ENCODE measurements around the gene EHD1. TPM values are rescaled to one million over a fixed set of nuclear protein-coding genes. Genes with fewer than 3 reads are reported as not detected.
A peak's percentile ranks its signal among the peaks of the same experiment; 100 is the strongest.

Gene EHD1
- total and polyA plus RNA-seq, 9 of the 15 experiments (the other 6 are each of a cell fraction or from before 2014, with no cell fraction given), result 0.46 to 65.0 (median 16.4) TPM

DNA sequence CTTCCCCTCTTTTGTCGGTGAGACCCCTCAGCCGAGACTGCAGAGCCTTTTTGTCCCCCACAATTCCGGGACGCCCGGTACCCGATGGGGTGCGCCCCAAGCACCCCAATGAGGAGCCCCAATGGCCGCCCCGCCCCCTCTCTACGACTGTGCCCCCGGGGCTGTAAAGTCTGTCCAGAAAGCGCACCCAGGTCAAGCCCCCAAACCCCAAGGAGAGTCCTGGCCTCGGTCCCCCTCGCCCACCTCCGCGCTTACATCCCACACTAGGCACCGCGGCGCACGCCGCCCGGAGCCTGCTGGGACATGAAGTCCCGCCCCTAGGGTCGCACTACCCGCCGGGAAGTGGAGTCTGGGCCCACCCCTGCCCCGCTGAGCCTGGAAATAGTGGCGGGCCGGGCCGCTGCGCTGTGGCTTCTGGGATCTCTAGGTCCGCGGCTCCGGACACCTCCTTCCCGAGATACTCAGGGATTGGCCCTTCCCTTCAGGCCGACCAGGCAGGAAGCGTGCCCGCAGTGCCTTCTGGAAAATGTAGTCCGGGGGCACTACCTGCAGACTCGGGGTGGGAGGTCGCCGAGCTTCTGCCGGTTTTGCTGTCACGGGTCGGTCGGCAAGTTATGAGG, 68.0 kb downstream of the EHD1 start, which contains the start of gene MEN1 (continued):
- TF ChIP-seq, protein P1, sequence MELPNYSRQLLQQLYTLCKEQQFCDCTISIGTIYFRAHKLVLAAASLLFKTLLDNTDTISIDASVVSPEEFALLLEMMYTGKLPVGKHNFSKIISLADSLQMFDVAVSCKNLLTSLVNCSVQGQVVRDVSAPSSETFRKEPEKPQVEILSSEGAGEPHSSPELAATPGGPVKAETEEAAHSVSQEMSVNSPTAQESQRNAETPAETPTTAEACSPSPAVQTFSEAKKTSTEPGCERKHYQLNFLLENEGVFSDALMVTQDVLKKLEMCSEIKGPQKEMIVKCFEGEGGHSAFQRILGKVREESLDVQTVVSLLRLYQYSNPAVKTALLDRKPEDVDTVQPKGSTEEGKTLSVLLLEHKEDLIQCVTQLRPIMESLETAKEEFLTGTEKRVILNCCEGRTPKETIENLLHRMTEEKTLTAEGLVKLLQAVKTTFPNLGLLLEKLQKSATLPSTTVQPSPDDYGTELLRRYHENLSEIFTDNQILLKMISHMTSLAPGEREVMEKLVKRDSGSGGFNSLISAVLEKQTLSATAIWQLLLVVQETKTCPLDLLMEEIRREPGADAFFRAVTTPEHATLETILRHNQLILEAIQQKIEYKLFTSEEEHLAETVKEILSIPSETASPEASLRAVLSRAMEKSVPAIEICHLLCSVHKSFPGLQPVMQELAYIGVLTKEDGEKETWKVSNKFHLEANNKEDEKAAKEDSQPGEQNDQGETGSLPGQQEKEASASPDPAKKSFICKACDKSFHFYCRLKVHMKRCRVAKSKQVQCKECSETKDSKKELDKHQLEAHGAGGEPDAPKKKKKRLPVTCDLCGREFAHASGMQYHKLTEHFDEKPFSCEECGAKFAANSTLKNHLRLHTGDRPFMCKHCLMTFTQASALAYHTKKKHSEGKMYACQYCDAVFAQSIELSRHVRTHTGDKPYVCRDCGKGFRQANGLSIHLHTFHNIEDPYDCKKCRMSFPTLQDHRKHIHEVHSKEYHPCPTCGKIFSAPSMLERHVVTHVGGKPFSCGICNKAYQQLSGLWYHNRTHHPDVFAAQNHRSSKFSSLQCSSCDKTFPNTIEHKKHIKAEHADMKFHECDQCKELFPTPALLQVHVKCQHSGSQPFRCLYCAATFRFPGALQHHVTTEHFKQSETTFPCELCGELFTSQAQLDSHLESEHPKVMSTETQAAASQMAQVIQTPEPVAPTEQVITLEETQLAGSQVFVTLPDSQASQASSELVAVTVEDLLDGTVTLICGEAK (IDR thresholded peaks at IDR 0.05), result peak; percentile 82
- TF ChIP-seq, protein P1 (CRISPR knock-in tag; IDR thresholded peaks at IDR 0.05), result no peak
- TF ChIP-seq ZC3H11A (IDR thresholded peaks at IDR 0.05; ENCODE audit: low read depth, low read length), result no peak
- TF ChIP-seq ZNF274 (IDR thresholded peaks at IDR 0.05; ENCODE audit: borderline replicate concordance, low read depth, low read length), result no peak
- TF ChIP-seq PHF20 (IDR thresholded peaks at IDR 0.05; ENCODE audit: partially characterized antibody), result no peak
- no peak for TF ChIP-seq FOXA3 (CRISPR knock-in tag; conservative IDR thresholded peaks at IDR 0.05 in 1 of 2, IDR thresholded peaks at IDR 0.05 in 1 of 2)
- no peak for TF ChIP-seq PHB2 (IDR thresholded peaks at IDR 0.05; ENCODE audit: low read depth)
- TF ChIP-seq, protein P2, sequence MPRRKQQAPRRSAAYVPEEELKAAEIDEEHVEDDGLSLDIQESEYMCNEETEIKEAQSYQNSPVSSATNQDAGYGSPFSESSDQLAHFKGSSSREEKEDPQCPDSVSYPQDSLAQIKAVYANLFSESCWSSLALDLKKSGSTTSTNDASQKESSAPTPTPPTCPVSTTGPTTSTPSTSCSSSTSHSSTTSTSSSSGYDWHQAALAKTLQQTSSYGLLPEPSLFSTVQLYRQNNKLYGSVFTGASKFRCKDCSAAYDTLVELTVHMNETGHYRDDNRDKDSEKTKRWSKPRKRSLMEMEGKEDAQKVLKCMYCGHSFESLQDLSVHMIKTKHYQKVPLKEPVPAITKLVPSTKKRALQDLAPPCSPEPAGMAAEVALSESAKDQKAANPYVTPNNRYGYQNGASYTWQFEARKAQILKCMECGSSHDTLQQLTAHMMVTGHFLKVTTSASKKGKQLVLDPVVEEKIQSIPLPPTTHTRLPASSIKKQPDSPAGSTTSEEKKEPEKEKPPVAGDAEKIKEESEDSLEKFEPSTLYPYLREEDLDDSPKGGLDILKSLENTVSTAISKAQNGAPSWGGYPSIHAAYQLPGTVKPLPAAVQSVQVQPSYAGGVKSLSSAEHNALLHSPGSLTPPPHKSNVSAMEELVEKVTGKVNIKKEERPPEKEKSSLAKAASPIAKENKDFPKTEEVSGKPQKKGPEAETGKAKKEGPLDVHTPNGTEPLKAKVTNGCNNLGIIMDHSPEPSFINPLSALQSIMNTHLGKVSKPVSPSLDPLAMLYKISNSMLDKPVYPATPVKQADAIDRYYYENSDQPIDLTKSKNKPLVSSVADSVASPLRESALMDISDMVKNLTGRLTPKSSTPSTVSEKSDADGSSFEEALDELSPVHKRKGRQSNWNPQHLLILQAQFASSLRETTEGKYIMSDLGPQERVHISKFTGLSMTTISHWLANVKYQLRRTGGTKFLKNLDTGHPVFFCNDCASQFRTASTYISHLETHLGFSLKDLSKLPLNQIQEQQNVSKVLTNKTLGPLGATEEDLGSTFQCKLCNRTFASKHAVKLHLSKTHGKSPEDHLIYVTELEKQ (CRISPR knock-in tag; IDR thresholded peaks at IDR 0.05), result no peak
- TF ChIP-seq HMGN3 (IDR thresholded peaks at IDR 0.05; ENCODE audit: borderline replicate concordance, extremely low read depth, insufficient read length, low read depth, low read length), result no peak
- no peak for TF ChIP-seq ZNF764 (CRISPR knock-in tag; IDR thresholded peaks at IDR 0.05; ENCODE audit: low read depth)
- TF ChIP-seq ZBTB17 (CRISPR knock-in tag; IDR thresholded peaks at IDR 0.05), result no peak
- TF ChIP-seq MAFG (tag; conservative IDR thresholded peaks at IDR 0.05), result no peak
- no peak for TF ChIP-seq KAT7 (CRISPR knock-in tag; IDR thresholded peaks at IDR 0.05; ENCODE audit: borderline replicate concordance)
- no peak for TF ChIP-seq DDX20 (tag; IDR thresholded peaks at IDR 0.05; ENCODE audit: low read depth)
- TF ChIP-seq NCOR1 (IDR thresholded peaks at IDR 0.05), result no peak
- no peak for TF ChIP-seq ILF3 (IDR thresholded peaks at IDR 0.05; ENCODE audit: borderline replicate concordance)
- TF ChIP-seq RNF2 (IDR thresholded peaks at IDR 0.05), result no peak

Data from K562 (cell line).